Fibroblast of skin of right biceps (primary cell): ENCODE data around the gene CDH16.
"Not testable (repeated sequence)": the region's sequence is repeated elsewhere in the genome, so short reads cannot be mapped to it uniquely, and the experiment has no call there.

Experiments used
- DNase-seq: peaks from one replicate; pipeline ENCODE4 v3.0.0-alpha.2; 2013

The CDH16 gene

GRCh38 chr16:66918803-66919568, at the start of gene CDH16:
Gene CDH16, minus strand, starts transcription at chr16:66918885. Its CDS starts 820 bp downstream, at chr16:66918065.
- no peak for DNase-seq

- DNase-seq: no peak
Measured at GRCh38 chr16:66964049-66964448, 45.4 kb upstream of the CDH16 start.

DNA sequence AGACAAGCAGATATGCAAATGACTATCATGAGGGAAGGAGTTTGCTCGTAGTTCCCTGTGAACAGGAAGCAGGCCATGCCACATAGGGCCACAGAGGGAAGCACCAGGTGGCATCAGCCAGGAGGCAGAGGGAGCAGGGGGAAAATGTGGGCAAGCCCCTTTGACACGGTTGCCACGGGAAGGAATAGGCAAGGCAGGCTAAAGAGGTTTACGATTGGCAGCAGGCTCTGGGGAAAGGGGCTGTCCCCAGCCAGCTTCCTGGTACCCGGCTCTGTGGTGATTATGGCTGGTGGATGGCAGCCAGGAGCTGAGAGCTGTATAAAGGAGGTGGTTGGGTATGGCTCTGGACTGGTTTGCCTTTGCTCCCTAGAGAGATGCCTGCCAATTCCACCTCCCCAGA, 43.2 kb upstream of the CDH16 start:
- DNase-seq: no peak

DNA sequence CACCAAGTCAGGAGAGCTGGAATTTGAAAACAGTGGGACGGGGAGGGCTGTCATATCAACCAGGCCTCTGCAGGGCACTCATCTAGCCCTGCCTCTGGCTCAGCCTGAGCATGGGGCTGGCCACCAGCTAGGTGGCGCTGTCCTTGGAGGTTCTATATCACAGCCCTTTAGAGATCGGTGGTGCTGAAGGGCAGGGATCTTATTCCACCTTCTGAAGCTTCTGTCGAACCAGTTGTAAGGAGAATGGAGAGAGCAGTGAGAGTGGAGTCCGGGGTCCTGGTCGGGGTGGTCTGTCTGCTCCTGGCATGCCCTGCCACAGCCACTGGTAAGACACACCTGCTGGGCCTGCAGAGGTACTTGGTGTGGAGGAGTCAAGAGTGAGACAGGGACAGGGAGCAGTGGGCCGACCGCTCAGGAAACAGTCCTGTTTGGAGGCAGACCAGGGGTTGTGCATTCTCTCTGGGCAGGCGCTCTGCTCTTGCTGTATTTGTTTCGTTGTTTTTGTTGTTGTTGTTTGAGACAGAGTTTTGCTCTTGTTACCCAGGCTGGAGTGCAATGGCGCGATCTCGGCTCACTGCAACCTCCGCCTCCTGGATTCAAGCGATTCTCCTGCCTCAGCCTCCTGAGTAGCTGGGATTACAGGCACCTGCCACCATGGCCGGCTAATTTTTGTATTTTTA, 42.5 kb upstream of the CDH16 start, which contains the start of gene CES3:
CES3 (plus strand) TSS at position 202 of the 680 bp plus-strand sequence; CDS start at position 244, 42 bp downstream.
- DNase-seq: peak; percentile 57

- DNase-seq: no peak
Measured at GRCh38 chr16:66960270-66960669, 41.6 kb upstream of the CDH16 start.

DNA sequence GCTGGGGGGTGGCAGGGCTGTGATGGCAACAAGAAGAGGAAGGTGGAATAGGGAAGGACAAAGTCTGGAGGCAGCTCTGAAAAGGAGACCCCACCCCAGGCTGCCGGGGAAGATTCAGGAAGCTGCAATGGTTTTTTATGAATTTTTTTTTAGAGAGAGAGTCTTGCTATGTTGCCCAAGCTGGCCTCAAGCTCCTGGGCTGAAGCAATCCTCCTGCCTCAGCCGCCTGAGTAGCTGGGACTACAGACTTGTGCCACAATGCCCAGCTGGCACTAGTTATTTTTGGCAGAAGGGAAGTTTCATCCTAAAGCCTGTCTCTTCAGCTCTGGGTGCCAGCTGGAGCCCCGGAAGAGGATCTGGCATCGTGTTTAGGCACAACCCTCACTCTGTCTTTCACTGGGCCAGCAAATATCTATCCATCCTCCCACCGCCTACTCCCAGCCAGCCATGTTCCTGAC, 41.0 kb upstream of the CDH16 start:
- DNase-seq: no peak

- no peak for DNase-seq
Measured at GRCh38 chr16:66958857-66959703, 40.4 kb upstream of the CDH16 start.

- DNase-seq: not testable (repeated sequence)
Measured at GRCh38 chr16:66956154-66956457, 37.4 kb upstream of the CDH16 start.

DNA sequence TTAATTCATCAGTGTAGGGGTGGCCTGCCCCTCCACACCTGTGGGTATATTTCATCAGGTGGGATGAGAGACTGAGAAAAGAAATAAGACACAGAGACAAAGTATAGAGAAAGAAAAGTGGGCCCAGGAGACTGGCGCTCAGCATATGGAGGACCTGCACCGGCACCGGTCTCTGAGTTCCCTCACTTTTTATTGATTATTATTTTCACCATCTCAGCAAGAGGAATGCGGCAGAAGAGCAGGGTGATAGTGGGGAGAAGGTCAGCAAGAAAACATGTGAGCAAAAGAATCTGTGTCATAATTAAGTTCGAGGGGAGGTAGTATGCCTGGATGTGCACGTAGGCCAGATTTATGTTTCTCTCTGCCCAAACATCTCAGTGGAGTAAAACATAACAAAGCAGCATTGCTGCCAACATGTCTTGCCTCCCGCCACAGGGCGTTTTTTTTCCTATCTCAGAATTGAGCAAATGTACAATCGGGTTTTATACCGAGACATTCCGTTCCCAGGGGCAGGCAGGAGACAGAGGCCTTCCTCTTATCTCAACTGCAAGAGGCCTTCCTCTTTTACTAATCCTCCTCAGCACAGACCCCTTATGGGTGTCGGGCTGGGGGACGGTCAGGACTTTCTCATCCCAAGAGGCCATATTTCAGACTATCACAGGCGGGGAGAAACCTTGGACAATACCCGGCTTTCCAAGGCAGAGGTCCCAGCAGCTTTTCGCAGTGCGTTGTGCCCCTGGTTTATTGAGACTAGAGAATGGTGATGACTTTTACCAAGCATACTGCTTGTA, 36.9 kb upstream of the CDH16 start:
- DNase-seq: not testable (repeated sequence)

DNA sequence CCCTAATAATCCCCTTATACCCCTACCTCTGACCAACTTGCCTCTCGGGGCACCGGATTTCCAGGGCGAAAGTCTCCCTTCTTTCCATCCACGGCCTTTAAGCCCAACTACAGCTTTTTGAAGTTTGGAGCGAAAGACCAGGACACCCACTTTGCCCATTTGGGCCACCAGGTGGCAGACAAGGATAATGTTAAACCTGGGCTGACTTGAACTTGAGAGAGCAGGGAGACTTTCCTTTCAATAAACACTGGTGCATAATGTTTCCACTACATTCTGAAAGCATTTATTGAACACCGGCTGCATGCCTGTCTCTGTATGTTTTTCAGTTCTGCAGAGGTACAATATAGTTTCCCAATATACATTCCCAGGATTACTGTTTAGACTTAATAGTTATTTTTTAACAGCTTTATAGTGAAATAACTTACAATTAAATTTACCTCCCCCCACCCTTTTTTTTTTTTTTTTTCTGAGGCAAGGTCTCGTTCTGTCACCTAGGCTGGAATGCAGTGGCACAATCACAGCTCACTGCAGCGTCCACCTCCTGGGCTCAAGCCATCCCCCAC, 35.5 kb upstream of the CDH16 start:
- peak; percentile 68 for DNase-seq

DNA sequence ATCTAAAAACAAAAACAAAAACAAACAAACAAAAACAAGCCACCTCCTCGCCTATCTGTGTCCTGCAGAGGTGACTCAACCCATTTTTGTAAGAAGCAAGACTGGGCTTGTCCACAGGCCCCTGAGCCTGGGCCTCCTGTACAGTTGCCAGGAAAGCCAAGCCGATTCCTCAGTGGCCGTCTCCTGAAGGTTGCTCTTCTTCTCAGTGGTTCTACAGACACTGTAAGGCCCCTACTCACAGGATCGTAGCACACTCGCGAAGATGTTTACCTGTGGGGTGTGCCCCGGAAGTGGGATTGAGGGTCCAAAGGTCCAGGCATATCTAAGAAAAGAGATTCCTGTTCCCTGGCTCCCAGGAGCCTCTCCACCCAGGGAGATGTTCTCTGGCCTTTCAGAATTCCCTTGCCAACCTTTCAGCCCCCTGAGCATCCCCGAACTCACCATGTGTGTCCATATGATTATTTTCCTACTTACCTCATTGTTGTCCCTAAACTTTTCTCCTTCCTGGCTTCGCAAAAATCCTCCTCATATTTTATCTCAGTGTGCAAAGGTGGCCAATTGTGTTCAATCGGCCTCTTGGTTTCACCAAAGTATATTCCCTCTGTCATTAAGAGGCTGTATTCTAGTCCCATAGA, 34.9 kb upstream of the CDH16 start:
- DNase-seq: no peak

DNA sequence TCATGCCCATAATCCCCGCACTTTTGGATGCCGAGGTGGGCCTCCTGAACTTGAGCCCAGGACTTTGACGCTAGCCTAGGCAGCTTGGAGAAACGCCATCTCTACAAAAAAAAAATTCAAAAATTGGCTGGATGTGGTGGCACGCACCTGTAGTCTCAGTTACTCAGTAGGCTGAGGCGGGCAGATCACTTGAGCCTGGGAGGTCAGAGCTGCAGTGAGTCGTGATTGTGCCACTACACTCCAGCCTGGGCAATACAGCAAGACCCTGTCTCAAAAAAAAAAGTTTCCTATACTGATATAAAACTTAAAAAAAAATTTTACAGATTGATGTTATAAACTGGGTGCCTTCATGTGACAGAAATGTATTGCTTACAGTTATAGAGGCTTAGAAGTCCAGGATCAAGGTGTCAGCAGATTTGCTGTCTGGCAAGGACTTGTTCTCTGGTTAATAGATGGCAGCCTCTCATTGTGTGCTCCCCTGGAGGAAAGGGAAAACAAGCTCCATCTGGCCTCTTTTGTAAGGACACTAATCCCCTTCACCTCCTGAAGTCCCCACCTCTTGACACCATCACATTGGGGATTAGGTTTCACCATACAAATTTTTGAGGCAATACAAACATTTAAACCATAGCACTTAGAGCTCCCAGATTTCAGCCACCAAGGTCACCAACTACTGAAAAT, 33.9 kb upstream of the CDH16 start:
- DNase-seq: no peak

- DNase-seq: no peak
Measured at GRCh38 chr16:66950971-66951790, 32.5 kb upstream of the CDH16 start.

DNA sequence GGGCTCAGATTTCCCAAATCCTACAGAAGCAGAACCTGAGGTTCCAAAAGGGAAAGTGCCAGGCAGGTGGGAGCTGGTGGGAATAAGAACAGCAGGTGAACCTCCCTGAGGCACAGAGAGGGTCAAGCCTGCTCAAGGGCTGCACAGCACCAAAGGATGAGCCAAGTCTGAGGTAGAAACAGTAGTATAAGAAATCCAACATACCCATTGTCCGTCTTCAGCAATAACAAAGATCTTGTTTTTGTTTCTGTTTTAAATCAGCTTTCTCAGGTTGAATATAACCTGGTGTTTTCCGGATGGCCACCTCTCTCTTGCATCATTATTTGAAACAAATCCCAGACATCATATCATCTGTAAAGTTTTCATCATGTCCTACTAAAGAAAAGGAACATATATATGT, 31.8 kb upstream of the CDH16 start:
- no peak for DNase-seq

DNA sequence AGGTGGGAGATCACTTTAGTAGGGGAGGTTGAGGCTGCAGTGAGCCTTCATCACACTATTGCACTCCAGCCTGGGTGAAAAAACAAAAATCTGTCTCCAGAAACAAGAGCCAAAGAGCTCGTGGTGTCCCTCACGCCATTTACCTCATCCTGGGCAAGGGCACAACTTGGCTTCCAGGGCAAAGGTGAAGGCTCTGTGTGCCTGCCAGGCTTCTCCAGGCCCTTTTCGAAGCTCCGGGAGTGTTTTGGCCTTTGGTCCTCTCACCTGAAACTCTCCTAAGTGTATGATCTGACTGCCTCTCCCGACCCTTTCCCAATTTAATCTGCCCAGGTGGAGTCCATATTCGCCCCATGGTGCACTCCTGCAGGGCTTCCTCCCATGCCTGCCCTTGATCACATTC, 30.8 kb upstream of the CDH16 start:
- no peak for DNase-seq

DNA sequence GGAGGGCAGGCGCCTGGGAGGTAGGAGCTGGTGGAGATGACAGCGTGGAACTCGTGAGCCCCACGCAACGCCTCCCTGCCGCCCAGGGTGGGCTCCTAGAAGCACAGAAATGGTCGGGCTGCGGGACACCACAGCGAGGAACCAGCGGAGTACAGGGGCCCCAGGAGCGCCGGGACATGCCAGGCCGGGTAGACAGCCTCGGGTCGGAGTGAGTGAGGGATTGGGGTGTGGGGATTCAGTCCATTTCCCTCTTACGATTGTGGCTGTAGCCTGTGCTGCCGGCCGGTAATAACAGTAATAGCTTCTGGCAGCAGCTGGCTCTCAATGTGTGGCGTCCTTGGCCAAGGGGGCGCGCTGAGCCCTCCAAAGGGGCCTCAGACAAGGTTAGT, 30.1 kb upstream of the CDH16 start:
- no peak for DNase-seq

DNA sequence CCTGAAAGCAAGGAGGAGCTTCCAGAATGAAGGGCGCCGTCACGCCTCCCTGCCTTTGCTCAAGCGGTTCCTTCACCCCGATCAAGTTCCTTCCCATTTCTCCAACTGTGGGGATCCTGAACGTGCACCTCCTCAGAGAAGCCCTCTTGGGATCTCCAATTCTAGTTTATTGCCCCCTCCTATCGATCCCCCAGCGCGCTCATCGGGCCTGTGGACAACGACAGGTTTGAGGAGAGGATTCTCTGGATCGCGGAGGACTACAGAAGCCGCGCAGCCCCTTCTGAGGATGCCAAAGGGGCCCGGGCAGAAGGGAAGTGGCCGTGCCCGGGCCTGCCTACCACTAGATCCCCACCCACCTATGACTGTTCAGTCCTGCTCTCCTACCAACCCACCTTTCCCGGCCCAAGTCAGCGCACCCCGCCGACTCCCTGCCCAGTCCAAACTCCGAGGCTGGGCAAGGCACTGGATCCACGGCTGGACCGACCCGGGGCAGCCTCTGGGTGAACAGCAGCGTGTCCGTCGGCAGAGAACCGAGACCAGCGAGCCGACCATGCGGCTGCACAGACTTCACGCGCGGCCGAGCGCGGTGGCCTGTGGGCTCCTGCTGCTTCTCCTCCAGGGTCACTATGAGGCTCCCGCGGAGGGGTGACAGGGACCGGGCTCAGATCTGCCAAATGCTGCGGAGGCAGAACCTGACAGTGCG, 29.6 kb upstream of the CDH16 start:
- no peak for DNase-seq

DNA sequence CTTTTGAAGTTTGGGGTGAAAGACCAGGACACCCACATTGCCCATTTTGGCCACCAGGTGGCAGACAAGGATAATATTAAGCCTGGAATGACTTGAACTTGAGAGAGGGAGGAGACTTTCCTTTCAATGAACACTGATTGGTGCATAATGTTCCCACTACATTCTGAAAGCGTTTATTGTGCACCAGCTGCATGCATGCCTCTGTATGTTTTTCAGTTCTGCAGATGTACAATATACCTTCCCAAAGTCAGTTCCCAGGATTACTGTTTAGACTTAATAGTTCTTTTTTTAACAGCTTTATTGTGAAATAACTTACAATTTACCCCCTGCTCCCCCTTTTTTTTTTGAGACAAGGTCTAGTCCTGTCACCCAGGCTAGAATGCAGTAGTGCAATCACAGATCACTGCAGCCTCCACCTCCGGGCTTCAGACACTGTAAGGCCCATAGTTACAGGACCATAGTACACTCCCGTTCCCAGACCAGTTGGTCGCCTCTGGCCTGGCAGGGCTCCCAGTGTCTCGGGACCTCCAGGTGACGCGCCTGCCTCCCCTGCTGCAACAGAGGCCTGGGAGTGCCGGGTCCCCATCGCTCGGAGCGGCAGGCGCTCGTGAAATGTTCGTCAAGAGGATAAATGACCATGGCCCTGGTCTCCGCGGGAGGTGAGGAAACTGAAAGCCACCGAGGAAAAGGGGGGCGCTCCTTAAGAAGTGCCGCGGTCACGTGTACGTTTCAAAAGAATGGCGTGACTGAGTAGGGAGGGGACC, 28.8 kb upstream of the CDH16 start:
- peak; percentile 76 for DNase-seq

DNA sequence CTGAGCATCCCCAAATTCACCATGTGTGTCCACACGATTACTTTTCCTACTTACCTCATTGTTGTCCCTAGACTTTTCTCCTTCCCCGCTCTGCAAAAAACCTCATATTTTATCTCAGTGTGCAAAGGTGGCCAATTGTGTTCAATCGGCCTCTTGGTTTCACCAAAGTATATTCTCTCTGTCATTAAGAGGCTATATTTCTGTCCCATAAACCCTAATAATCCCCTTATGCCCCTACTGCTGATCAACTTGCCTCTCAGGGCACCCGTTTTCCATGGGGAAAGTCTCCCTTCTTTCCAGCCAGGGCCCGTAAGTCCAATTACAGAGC, 28.3 kb upstream of the CDH16 start:
- DNase-seq: no peak
